Prostate gland (tissue), 2 donors: Measurements from ENCODE around the gene TNFRSF17. TPM values are rescaled to one million over a fixed set of nuclear protein-coding genes. Genes with fewer than 3 reads are reported as not detected.
A peak's percentile ranks its signal among the peaks of the same experiment; 100 is the strongest.
"Not testable (repeated sequence)": the region's sequence is repeated elsewhere in the genome, so short reads cannot be mapped to it uniquely, and the experiment has no call there.

Experiments
- DNase-seq: peaks from one replicate; pipeline ENCODE4 v3.0.0-alpha.2; 2019; ENCODE audit warnings: low spot score
- H3K27ac ChIP-seq, 2 donors: fragments of 200-600 bp; sonication (generic); 2 replicates each; pipeline ENCODE4 v1.5.1; 2017 to 2019
- H3K27me3 ChIP-seq: fragments of 200-600 bp; sonication (generic); replicated peaks from 2 replicates; pipeline ENCODE4 v1.5.1; 2019; ENCODE audit not compliant: insufficient read depth
- H3K36me3 ChIP-seq, 2 donors: fragments of 200-600 bp; sonication (generic); 1 replicate in 1 of 2; 2 replicates in 1 of 2; pipeline versions ENCODE4 v1.5.1 to v1.8.1; 2017 to 2019
- H3K4me1 ChIP-seq: fragments of 200-600 bp; sonication (generic); replicated peaks from 2 replicates; pipeline ENCODE4 v1.5.1; 2019
- H3K4me3 ChIP-seq, 2 donors: fragments of 200-600 bp; sonication (generic); 2 replicates each; pipeline ENCODE4 v1.5.1; 2017 to 2019
- H3K9me3 ChIP-seq: fragments of 200-600 bp; sonication (generic); 2 replicates; pipeline ENCODE4 v1.5.1; 2017
- POLR2A ChIP-seq: fragments of 450-650 bp; IDR thresholded peaks from one replicate; pipeline ENCODE4 v1.6.1; 2016; ENCODE audit warnings: antibody characterized with exemption, mild to moderate bottlenecking
- POLR2AphosphoS5 ChIP-seq: sonication (generic); formaldehyde crosslinking; IDR thresholded peaks from one replicate; pipeline ENCODE4 v1.6.1; 2017; ENCODE audit warnings: antibody characterized with exemption
- WGBS: methylation state at CpG from one replicate; pipeline ENCODE4 v1.1.5; 2018; 5-methylcytosine and 5-hydroxymethylcytosine counted together
- intact Hi-C: fragments of 100-400 bp; cut with DNase I; formaldehyde crosslinking; loops from one replicate; pipeline ENCODE4 v1.14.2; 2022
- total RNA-seq, 2 donors: library from RNA; depleted of rRNA; stranded (reverse); fragments of >200 nt; gene quantifications; one replicate each; pipeline ENCODE4 v1.1.0, GENCODE V29; 2016
- TF ChIP-seq, protein P1 (sequence below), 4 experiments: fragments of 200-600 bp in 2 of 4; fragments of 450-650 bp in 2 of 4; sonication (generic) in 2 of 4; IDR thresholded peaks; 1 replicate in 3 of 4; 2 replicates in 1 of 4; pipeline ENCODE4 v1.5.1; 2016 to 2019; ENCODE audit warnings: antibody characterized with exemption in 4 of 4, mild to moderate bottlenecking in 2 of 4, moderate library complexity in 2 of 4

The TNFRSF17 gene
- total RNA-seq, 2 donors from 2014 or later: 1.0 TPM; not detected in 1

- TF ChIP-seq, protein P1, sequence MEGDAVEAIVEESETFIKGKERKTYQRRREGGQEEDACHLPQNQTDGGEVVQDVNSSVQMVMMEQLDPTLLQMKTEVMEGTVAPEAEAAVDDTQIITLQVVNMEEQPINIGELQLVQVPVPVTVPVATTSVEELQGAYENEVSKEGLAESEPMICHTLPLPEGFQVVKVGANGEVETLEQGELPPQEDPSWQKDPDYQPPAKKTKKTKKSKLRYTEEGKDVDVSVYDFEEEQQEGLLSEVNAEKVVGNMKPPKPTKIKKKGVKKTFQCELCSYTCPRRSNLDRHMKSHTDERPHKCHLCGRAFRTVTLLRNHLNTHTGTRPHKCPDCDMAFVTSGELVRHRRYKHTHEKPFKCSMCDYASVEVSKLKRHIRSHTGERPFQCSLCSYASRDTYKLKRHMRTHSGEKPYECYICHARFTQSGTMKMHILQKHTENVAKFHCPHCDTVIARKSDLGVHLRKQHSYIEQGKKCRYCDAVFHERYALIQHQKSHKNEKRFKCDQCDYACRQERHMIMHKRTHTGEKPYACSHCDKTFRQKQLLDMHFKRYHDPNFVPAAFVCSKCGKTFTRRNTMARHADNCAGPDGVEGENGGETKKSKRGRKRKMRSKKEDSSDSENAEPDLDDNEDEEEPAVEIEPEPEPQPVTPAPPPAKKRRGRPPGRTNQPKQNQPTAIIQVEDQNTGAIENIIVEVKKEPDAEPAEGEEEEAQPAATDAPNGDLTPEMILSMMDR (IDR thresholded peaks at IDR 0.05): no peak
- TF ChIP-seq POLR2AphosphoS5: no peak
- no peak for TF ChIP-seq POLR2A
- Histone ChIP-seq H3K27me3 (no peaks in the 10 kb centered on the region), H3K4me3 (no peak overlapping the region), H3K36me3 (no peaks in the 10 kb centered on the region), H3K4me1 (no peaks in the 10 kb centered on the region), H3K9me3 (no peaks in the 10 kb centered on the region), H3K27ac (no peak overlapping the region)
- WGBS: 84% methylated on average over 3 of the region's 3 CpGs
- no peak for DNase-seq
- intact Hi-C loops: no loop called here
Observed at GRCh38 chr16:11946433-11946832, 18.6 kb upstream of the TNFRSF17 start.

GRCh38 chr16:11948819-11949218, 16.2 kb upstream of the TNFRSF17 start:
- no peaks in the 10 kb centered on the region for H3K4me1 ChIP-seq
- no peak overlapping the region for H3K4me3 ChIP-seq
- DNase-seq: no peak
- no peaks in the 10 kb centered on the region for H3K27me3 ChIP-seq
- TF ChIP-seq, protein P1 (IDR thresholded peaks at IDR 0.05): no peak
- TF ChIP-seq POLR2AphosphoS5 (no peak), POLR2A (no peak)
- intact Hi-C loops: no loop called here
- H3K36me3 ChIP-seq: no peaks in the 10 kb centered on the region
- H3K27ac ChIP-seq: no peak overlapping the region
- no peaks in the 10 kb centered on the region for H3K9me3 ChIP-seq
- WGBS: 84% methylated on average over 5 of the region's 5 CpGs

GRCh38 chr16:11949527-11949926, 15.5 kb upstream of the TNFRSF17 start:
- intact Hi-C loops: no loop called here
- TF ChIP-seq, protein P1 (IDR thresholded peaks at IDR 0.05): peak in 3 of 4 experiments; percentile 26 to 41 (median 38)
- no peak for TF ChIP-seq POLR2A
- DNase-seq: peak; percentile 16
- H3K9me3 ChIP-seq: no peaks in the 10 kb centered on the region
- H3K27me3 ChIP-seq: no peaks in the 10 kb centered on the region
- H3K4me3 ChIP-seq: no peak overlapping the region
- no peaks in the 10 kb centered on the region for H3K4me1 ChIP-seq
- H3K27ac ChIP-seq: no peak overlapping the region
- H3K36me3 ChIP-seq: no peaks in the 10 kb centered on the region
- WGBS: 29% methylated on average over 4 of the region's 4 CpGs

GRCh38 chr16:11950388-11950787, 14.6 kb upstream of the TNFRSF17 start:
- DNase-seq: no peak
- Histone ChIP-seq H3K4me1 (no peaks in the 10 kb centered on the region), H3K27me3 (no peaks in the 10 kb centered on the region), H3K9me3 (no peaks in the 10 kb centered on the region), H3K36me3 (no peaks in the 10 kb centered on the region), H3K27ac (no peak overlapping the region), H3K4me3 (no peak overlapping the region)
- intact Hi-C loops: no loop called here
- WGBS: 54% methylated on average over 5 of the region's 5 CpGs
- TF ChIP-seq POLR2A: no peak
- TF ChIP-seq, protein P1 (IDR thresholded peaks at IDR 0.05): no peak
- no peak for TF ChIP-seq POLR2AphosphoS5

DNA sequence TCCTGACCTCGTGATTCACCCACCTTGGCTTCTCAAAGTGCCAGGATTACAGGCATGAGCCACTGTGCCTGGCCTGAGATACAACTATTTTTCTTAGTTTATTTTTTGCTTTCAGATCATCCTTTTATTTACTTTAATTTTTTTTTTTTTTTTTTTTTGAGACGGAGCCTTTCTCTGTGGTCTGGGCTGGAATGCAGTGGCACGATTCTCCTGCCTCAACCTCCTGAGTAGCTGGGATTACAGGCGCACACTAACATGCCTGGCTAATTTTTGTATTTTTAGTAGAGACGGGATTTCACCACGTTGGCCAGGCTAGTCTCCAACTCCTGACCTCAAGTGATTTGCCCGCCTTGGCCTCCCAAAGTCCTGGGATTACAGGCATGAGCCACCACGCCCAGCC, 11.4 kb upstream of the TNFRSF17 start:
- H3K36me3 ChIP-seq, H3K4me3 ChIP-seq, H3K27me3 ChIP-seq, DNase-seq, intact Hi-C loops, H3K4me1 ChIP-seq, H3K9me3 ChIP-seq, H3K27ac ChIP-seq: not testable (repeated sequence)
- 76% methylated on average over 8 of the region's 8 CpGs for WGBS
